Large intestine (tissue), 3 donors: Measurements from ENCODE around the gene GUCA1C. TPM values are rescaled to one million over a fixed set of nuclear protein-coding genes. Genes with fewer than 3 reads are reported as not detected.

ENCODE experiments used
- DNase-seq, 2 donors: peaks; one replicate each; pipeline versions ENCODE4 v3.0.0 to v3.0.0-alpha.2; 2013
- H3K27ac ChIP-seq: one replicate; pipeline ENCODE4 v1.5.1; 2013; ENCODE audit warnings: low read length
- H3K27me3 ChIP-seq: 2 replicates; pipeline ENCODE4 v1.6.1; 2013; ENCODE audit warnings: low read length; ENCODE audit not compliant: control insufficient read depth, insufficient read depth
- H3K36me3 ChIP-seq: 2 replicates; pipeline ENCODE4 v1.6.1; 2013; ENCODE audit warnings: low read length; ENCODE audit not compliant: control insufficient read depth, insufficient read depth
- H3K4me1 ChIP-seq: one replicate; pipeline ENCODE4 v1.6.1; 2013; ENCODE audit warnings: low read length; ENCODE audit not compliant: control insufficient read depth, insufficient read depth
- H3K4me3 ChIP-seq: one replicate; pipeline ENCODE4 v1.5.1; 2013; ENCODE audit warnings: low read length
- H3K9me3 ChIP-seq: one replicate; pipeline ENCODE4 v1.6.1; 2013; ENCODE audit warnings: mild to moderate bottlenecking, low read depth, low read length, moderate library complexity; ENCODE audit not compliant: control insufficient read depth
- WGBS: methylation state at CpG from one replicate; pipeline ENCODE4 v1.1.5; 2013; ENCODE audit warnings: low lambda C conversion rate; ENCODE audit not compliant: insufficient coverage; 5-methylcytosine and 5-hydroxymethylcytosine counted together
- polyA plus RNA-seq: library from polyadenylated mRNA; unstranded; fragments of 120-200 nt; gene quantifications from one replicate; pipeline ENCODE4 v1.2.1, GENCODE V29; 2013

GUCA1C gene
- polyA plus RNA-seq, 1 donor, result not detected

DNA sequence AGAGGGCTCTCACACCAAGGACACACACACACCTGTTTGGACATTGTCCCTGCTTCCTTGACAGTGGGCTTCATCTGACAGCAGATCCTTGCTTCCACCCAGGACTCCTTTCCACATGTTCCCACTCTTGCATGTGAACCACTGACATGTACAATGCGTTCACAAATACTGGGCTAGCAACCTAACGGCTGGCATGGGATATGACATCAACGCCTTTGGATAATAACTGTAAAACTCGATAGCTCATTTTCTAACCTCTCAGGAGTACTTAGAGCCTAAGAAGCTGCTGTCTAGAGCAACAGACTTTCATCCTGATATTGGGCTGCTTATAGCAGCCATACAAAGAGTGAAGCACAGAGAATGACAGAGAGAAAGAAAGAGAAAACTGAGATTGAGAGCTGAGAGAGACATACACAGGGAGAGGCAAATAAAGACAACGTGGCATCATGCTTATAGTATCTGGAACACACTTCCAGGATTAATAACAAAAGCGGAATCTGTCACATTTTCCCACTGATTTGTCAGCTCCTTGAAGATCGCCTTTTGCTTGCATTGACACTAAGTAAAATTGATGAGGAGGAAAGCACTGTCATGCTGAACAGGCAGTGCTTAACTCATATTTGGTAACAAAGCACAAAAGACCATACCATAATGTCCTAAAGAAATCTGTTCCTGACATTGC is 1.7 kb downstream of the GUCA1C start:
- Histone ChIP-seq H3K4me1 (no peaks in the 10 kb centered on the region), H3K9me3 (no peaks in the 10 kb centered on the region), H3K27ac (no peak overlapping the region), H3K36me3 (no peaks in the 10 kb centered on the region), H3K4me3 (no peak overlapping the region), H3K27me3 (no peaks in the 10 kb centered on the region)
- WGBS, result 40% methylated on average over 1 of the region's 7 CpGs
- DNase-seq, result no peak

DNA sequence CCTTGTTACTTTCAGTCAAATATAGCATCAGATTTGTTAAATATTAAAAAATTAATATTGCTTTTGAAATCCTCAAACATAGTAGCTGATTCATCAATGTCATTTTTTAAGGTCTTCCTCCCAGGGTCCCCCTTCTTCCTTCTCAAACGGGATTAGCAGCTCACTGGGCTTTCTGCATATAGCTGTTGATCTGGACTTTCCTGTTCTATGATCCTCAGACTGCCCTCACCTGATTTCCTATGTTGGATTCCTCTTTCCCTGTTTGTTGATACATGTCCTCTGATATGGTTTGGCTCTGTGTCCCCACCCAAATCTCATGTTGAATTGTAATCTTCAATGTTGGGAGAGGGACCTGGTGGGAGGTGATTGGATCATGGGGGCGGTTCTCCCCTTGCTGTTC is 5.8 kb downstream of the GUCA1C start:
- H3K4me3 ChIP-seq, result no peak overlapping the region
- WGBS, result no CpG with 5 or more reads among the region's 2 CpGs
- DNase-seq, result no peak
- no peak overlapping the region for H3K27ac ChIP-seq
- no peaks in the 10 kb centered on the region for H3K9me3 ChIP-seq
- no peaks in the 10 kb centered on the region for H3K36me3 ChIP-seq
- H3K4me1 ChIP-seq, result no peaks in the 10 kb centered on the region
- H3K27me3 ChIP-seq, result no peaks in the 10 kb centered on the region

DNA sequence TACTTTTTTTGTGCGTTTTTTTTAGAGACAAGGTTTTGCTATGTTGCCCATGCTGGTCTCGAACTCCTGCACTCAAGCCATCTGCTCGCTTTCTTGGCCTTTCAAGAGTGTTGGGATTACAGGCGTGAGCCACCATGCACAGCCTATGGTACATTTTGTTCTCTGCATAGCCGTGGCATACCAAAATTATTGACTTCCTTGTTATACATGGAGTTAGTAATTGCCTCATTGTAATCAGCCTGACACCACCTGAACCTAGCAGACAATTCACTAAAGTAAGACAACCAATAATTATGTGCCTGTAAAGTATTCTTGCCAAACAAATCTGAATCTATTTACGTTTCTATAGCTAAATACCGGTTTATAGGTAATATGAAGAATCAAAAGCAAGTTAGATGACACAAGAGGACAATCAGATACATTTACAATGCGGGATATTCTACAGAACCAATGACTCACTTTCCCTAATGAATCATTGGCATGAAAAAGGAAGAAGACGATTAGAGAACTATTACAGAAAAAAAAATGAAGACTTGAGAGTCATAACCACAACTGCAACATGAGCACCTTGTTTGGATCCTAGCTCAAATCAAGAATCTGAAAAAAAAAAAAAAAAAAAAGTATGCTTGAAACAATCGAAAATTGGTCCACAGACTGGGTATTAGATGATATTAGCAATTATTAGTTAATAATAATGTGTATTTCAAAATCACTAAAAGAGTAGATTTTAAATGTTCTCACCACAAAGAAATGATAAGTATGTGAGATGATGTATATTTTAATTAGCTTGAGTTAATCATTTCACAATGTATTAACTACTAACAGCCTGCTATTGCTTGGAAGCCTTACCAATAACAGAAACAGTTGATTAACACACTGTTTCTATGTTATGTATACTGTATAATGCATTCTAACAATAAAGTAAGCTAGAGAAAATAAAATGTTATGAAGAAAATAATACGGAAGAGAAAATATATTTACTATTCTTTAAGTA is 7.1 kb downstream of the GUCA1C start:
- Histone ChIP-seq H3K27ac (no peak overlapping the region), H3K9me3 (no peaks in the 10 kb centered on the region), H3K27me3 (no peaks in the 10 kb centered on the region), H3K4me1 (no peaks in the 10 kb centered on the region), H3K4me3 (no peak overlapping the region), H3K36me3 (no peaks in the 10 kb centered on the region)
- DNase-seq, result no peak
- 100% methylated on average over 4 of the region's 11 CpGs for WGBS

- H3K4me1 ChIP-seq, result peaks cover 18% of the 10 kb centered on the region
- H3K9me3 ChIP-seq, result no peaks in the 10 kb centered on the region
- no peak overlapping the region for H3K4me3 ChIP-seq
- 56% methylated on average over 2 of the region's 5 CpGs for WGBS
- H3K27ac ChIP-seq, result no peak overlapping the region
- peak; percentile 4 to 33 for DNase-seq
- no peaks in the 10 kb centered on the region for H3K36me3 ChIP-seq
- no peaks in the 10 kb centered on the region for H3K27me3 ChIP-seq
Observed at GRCh38 chr3:108940568-108941263, 13.0 kb downstream of the GUCA1C start.

GRCh38 chr3:108940166-108940565 is 13.5 kb downstream of the GUCA1C start:
- DNase-seq, result peak in 1 of 2 donors; percentile 27
- WGBS, result no CpG with 5 or more reads among the region's 4 CpGs

DNA sequence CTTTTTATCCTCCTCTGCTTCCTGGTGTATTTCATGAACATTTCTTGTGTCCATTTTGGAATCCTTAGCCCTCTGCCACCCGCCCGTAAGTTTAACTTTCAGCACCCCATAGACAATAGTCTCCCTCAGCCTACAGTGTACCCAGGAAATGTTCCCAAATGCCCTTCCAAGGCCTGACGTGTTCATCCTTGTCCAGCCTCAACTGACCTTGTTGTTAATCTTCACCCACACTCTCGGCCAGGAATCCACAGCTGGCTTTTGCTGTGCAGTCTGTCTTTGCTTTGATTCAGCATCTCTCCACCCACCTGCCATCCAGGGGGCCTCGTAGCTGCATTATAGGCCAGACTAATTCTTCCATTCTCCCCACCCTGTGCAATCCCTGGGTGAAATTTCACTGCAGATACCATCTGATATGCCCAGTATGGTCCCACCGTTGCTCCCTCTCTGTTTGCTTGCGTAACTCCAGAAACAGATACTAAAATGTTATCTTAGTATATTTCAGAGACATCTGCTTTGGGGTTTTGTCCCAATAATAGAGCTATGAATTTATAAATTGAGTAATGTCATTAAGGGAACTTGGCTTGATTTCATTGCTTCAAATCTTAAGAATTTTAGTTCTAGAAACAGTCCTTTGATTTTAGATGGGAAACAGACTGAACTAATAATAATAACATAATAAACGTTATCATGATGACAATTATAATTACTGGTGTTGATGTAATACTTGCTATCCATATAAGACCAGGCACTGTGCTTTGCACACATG is 16.6 kb downstream of the GUCA1C start:
- peaks cover 18% of the 10 kb centered on the region for H3K4me1 ChIP-seq
- no peak for DNase-seq
- no peak overlapping the region for H3K4me3 ChIP-seq
- no peak overlapping the region for H3K27ac ChIP-seq
- 100% methylated on average over 2 of the region's 8 CpGs for WGBS
- H3K36me3 ChIP-seq, result no peaks in the 10 kb centered on the region
- no peaks in the 10 kb centered on the region for H3K9me3 ChIP-seq
- H3K27me3 ChIP-seq, result no peaks in the 10 kb centered on the region

More at GRCh38 chr3:108940166-108940565, 13.5 kb downstream of the GUCA1C start:
- H3K27me3 ChIP-seq, result no peaks in the 10 kb centered on the region
- H3K9me3 ChIP-seq, result no peaks in the 10 kb centered on the region
- no peak overlapping the region for H3K27ac ChIP-seq
- peaks cover 18% of the 10 kb centered on the region for H3K4me1 ChIP-seq
- no peak overlapping the region for H3K4me3 ChIP-seq
- H3K36me3 ChIP-seq, result no peaks in the 10 kb centered on the region

GRCh38 chr3:108931035-108931434 is 22.6 kb downstream of the GUCA1C start:
- no peaks in the 10 kb centered on the region for H3K36me3 ChIP-seq
- DNase-seq, result no peak
- no peaks in the 10 kb centered on the region for H3K9me3 ChIP-seq
- no peaks in the 10 kb centered on the region for H3K27me3 ChIP-seq
- no peak overlapping the region for H3K4me3 ChIP-seq
- no peaks in the 10 kb centered on the region for H3K4me1 ChIP-seq
- no peak overlapping the region for H3K27ac ChIP-seq

DNA sequence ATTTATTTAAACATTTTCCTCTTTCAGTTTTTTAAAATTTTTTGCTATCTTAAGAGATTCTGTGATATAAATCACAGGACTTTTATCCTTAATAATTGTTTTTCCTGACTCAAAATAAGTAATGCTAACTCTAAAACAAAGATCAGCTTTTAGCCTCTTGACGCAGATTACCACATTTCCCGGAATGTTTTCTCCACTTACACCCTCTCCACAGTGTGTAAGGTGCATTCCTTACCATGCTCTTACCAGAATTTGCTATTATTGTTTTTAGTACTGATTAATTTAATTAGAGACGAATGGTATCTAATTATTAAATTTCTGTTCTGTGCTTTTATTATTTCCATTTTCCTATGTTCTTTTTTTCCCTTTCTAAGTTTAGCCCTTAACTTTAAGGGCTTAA is 34.8 kb downstream of the GUCA1C start:
- H3K27me3 ChIP-seq, result no peaks in the 10 kb centered on the region
- no peaks in the 10 kb centered on the region for H3K9me3 ChIP-seq
- no peak overlapping the region for H3K4me3 ChIP-seq
- WGBS, result 94% methylated on average over 3 of the region's 3 CpGs
- no peak for DNase-seq
- H3K27ac ChIP-seq, result no peak overlapping the region
- no peaks in the 10 kb centered on the region for H3K4me1 ChIP-seq
- no peaks in the 10 kb centered on the region for H3K36me3 ChIP-seq

DNA sequence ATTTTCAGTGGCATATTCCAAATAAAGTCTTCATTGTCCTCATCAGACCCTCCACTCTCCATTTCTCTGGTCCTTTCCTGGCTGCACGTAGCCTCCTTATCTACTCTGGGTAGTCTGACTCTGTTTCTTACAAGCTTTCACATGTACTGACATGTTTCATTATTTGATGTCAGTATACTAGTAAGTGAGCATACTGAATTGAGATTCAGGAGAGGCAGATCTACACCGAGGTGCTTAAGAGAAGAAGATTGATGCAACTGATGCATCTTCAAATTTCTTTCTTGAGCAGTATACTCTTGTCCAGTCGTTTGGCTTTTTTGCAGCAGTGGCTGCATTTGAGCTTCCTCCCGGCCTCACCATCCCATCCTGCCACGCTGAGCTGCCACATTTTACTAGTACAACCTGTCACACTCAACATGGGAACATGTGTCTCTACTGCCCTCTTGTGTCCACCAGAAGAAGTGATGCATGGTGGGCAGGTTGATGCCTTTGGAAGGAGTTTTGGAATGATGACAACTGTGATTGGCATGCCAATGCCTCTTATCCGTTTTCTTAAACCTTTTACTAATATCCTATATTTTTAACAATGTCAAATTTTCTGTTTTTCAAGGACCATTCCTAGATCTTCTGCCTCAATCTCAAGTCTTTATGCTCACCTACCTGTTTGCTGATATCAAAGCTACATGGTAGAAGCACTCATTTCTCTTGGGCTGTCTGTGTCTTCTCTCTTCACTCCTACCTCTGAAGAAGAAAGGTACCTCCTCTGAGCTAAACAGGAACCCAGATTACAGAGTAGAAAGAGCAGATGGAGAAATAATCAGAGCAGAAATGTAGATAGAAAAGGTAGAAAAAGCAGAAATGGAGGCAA is 38.7 kb downstream of the GUCA1C start:
- 0% methylated on average over 1 of the region's 6 CpGs for WGBS
- Histone ChIP-seq H3K4me3 (no peak overlapping the region), H3K9me3 (no peaks in the 10 kb centered on the region), H3K36me3 (no peaks in the 10 kb centered on the region), H3K27ac (no peak overlapping the region), H3K27me3 (no peaks in the 10 kb centered on the region), H3K4me1 (no peaks in the 10 kb centered on the region)
- DNase-seq, result peak; percentile 33 to 41
